GM10248 (cell line): ENCODE data around the gene RASA3.
A peak's percentile ranks its signal among the peaks of the same experiment; 100 is the strongest.

Experiments used
- CTCF ChIA-PET: fragments of 300-600 bp; sonication (Branson Sonifier 250); formaldehyde crosslinking; extraction: SDS; loops from one replicate; lab custom pipeline; 2021; ENCODE audit warnings: antibody characterized with exemption; lab: Yijun Ruan, JAX
- POLR2A ChIA-PET: fragments of 350-650 bp; sonication (Branson Sonifier 250); formaldehyde crosslinking; extraction: SDS; loops from one replicate; lab custom pipeline; 2020; ENCODE audit warnings: antibody characterized with exemption; lab: Yijun Ruan, JAX
- DNase-seq: peaks from one replicate; pipeline ENCODE4 v3.0.0; 2012; ENCODE audit errors: extremely low spot score
- CTCF ChIP-seq: IDR thresholded peaks from 2 replicates; pipeline ENCODE4 v1.5.1; 2012; ENCODE audit warnings: mild to moderate bottlenecking, low read depth; ENCODE audit errors: extremely low read depth, missing control alignments, control extremely low read depth

RASA3 gene

GRCh38 chr13:114125589-114125988 lies 6.8 kb downstream of the RASA3 start:
- ChIA-PET CTCF (no interaction called here), POLR2A (no interaction called here)
- no peak for TF ChIP-seq CTCF
- DNase-seq = no peak

- no peak for TF ChIP-seq CTCF
- ChIA-PET POLR2A (no interaction called here), CTCF (no interaction called here)
- peak; percentile 62 for DNase-seq
Measured at GRCh38 chr13:114124921-114125320, 7.5 kb downstream of the RASA3 start.

GRCh38 chr13:114124431-114124830 lies 8.0 kb downstream of the RASA3 start:
- CTCF ChIA-PET = no interaction called here
- POLR2A ChIA-PET = no interaction called here
- TF ChIP-seq CTCF = no peak
- DNase-seq = no peak

GRCh38 chr13:114123876-114124275 lies 8.5 kb downstream of the RASA3 start:
- DNase-seq = no peak
- CTCF ChIA-PET = no interaction called here
- no peak for TF ChIP-seq CTCF
- POLR2A ChIA-PET = no interaction called here

GRCh38 chr13:114123448-114123847 lies 9.0 kb downstream of the RASA3 start:
- no peak for TF ChIP-seq CTCF
- ChIA-PET POLR2A (no interaction called here), CTCF (interaction anchor here (0.9 kb wide), 1 partner anchor 12 kb away, joined by 3 read pairs; no protein-coding TSS in a partner anchor)
- DNase-seq = no peak

GRCh38 chr13:114122591-114123211 lies 9.7 kb downstream of the RASA3 start:
- POLR2A ChIA-PET = no interaction called here
- no peak for DNase-seq
- CTCF ChIA-PET = interaction anchor here (0.9 to 1.1 kb wide), 2 partner anchors 11 to 12 kb away, joined by 3 read pairs; no protein-coding TSS in a partner anchor
- TF ChIP-seq CTCF = no peak
